Stimulated activated naive CD8-positive, alpha-beta T cell treated with anti-CD3 and anti-CD28 coated beads, Interleukin-15, Interleukin-2, amounts not matched to agents 100 U/mL and 50 U/mL, for 24 hours (primary cell): ENCODE measurements around the gene B4GALT5.

Source experiments
- ATAC-seq: fragments of 150-1000 bp; cut with Tn5 transposase; one replicate; pipeline ENCODE4 v1.10.0; 2021
- DNase-seq: peaks from one replicate; pipeline ENCODE4 v3.0.0; 2021

B4GALT5 gene

DNA sequence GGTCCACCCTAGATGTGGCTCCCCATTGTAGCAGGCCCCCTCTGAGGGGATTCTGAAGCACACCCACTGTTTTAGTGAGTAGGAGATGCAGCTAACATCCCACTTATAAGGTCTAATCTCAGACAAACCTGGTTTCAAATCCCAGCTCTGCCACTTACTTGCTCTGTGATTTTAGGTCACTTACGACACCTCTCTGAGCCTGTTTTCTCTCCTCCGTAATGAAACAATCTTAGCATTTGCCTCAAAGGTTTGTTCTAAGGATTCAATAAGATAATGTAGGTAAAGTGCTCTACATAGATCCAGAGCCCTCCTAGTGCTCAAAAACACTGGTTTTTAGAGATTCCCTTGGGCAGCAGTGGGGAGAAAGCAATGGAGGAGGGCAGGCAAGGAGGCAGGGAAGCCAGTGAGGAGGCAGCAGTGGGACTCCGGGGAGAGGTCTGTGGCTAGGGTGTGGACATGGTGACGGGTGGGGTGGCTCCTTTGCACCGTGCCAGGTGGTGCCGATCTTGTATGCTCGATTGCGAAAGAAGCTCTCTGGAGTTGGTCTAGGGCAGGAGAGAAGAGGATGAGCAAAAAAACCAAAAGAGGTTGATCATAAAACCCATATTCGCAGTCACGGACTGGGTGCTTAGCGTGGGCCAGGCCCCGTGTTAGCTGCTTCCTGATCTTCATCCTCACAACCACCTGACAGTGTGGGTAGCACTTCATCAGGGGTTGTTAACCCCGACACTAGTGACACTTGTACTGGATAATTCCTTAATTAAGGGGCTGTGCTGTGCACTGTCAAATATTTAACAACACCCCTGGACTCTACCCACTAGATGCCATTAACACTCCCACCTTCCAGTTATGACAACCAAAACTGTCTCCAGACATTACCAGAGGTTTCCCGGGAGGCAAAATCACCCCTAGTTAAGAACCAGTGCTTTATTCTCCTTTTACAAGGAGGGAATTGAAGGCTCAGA, 129.0 kb downstream of the B4GALT5 start:
- ATAC-seq (no peak), DNase-seq (no peak)

DNA sequence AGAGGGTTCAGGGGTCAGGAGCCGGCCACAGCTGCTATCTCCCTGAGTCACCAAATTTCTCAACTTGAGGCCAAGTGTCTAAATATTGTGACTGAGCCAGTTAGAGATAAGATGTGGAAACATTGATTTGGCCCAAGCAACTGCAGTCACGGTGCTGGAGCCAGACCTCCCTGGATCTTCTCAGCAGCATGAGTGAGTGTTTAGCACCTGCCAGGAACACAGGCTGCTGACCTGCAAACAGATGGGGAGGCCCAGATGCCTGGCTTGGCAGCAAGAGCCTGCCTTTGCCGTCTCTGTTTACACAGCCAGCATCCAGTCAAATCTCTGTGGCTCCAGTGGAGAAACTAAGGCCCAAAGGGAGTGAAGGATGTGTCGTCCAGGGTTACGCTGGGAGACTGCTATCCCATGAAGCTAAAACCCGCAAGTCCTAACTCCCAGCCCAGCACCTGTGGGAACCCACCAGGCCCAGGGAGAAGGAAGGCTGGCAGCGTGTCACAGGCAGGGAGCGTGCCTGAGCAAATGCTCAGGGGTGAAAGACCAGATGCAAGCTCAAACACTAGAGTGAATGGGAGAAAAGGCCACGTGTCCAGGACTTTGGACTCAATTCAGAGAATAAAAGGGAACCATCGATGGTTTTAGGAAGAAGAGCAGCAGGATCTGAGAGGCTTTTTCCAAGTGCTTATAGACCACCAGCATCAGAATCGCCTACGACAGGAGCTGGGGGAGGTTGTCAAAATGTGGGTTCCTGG, 129.8 kb downstream of the B4GALT5 start:
- DNase-seq (no peak), ATAC-seq (peak; percentile 69)

DNA sequence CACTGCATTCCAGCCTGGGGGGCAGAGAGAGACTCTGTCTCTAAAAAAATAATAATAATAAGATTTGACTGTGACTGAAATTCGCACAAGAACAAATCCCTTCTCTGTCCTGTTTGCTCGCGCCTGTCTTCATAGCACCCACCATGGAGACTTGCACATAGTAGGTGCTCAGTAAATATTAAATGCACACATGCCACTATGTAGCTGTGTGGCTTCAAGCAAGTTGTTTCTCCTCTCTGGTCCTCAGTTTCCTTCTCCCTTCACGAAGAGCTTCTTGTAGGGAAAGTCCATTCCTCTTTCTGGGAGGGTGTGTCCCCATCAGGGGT, 130.4 kb downstream of the B4GALT5 start:
- DNase-seq (no peak), ATAC-seq (no peak)
